DMS153 treated with DMSO at 0.1 percent for 48 hours (cell line): Measurements from ENCODE around the gene CENPO.

Source experiments
- DNase-seq: peaks from one replicate; lab custom pipeline; 2025; ENCODE audit not compliant: unreplicated experiment; lab: John Stamatoyannopoulos, UW

Gene CENPO

DNA sequence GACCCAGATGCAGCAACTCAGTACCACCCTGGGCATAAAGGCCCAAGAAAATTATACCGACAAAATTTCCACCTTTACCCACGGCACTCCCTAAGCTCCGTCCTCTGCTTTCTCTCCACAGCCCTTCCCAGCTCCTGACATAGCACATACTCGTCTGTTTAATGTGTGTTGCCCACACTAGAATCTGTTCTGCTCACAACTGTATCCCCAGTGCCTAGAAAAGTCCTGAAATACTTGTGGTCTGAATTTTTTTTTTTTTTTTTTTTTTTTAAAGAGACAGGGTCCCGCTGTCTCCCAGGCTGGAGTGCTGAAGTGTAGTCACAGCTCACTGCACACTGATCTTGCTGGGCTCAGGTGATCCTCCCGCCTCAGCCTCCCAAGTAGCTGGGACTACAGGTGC lies 64.5 kb downstream of the CENPO start:
- DNase-seq = no peak

GRCh38 chr2:24858996-24859395 lies 65.8 kb downstream of the CENPO start:
- no peak for DNase-seq

DNA sequence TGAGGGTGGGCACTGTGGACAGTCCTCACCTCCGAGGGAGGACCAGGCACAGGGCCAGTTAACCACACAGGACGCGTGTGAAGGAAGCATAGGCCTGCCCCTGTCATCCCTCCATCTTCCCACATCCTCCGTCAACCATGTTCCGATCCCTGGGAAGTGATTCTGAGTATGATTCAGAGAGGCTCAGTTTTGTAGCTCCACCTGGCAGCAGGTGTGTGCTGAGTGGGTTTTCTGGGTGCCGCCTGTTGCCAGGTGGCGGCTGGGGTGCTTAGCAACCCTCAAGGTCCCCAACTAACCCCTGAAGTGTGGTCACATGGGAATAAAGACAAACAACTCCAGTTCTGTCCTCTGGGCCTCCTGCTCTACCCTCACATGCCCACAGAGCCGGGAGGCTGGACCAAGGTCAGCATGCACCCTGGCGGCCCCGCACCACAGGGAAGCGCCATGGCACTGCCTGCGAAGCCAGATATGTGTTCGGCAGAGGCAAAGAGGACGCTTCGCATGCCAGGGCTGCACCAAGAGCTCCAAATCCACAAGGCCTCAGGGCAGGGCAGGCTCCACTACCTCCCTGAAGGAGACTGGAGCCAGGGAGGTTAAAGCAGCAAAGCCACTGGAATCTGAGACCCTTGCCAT lies 66.9 kb downstream of the CENPO start:
- no peak for DNase-seq

GRCh38 chr2:24860631-24861030 lies 67.4 kb downstream of the CENPO start:
- no peak for DNase-seq

DNA sequence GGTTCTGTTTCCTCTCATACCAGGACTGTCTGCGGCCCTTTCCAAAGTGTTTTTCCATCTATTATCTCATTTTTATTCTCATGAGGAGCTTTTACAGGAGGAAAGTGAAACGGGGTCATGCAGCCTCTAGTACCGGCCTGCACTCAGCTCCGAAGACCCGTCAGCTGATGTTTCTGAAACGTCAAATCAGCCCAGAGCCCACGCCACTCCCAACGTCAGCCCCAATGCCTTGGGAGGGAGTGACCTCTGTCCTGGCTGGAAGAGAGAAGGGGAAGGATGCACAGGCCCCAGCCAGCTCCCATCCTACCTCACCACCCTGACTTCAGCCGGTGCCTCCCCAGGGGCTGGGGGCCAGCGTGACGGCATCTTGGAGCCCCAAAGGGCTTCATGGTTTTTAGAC lies 68.3 kb downstream of the CENPO start:
- no peak for DNase-seq

DNA sequence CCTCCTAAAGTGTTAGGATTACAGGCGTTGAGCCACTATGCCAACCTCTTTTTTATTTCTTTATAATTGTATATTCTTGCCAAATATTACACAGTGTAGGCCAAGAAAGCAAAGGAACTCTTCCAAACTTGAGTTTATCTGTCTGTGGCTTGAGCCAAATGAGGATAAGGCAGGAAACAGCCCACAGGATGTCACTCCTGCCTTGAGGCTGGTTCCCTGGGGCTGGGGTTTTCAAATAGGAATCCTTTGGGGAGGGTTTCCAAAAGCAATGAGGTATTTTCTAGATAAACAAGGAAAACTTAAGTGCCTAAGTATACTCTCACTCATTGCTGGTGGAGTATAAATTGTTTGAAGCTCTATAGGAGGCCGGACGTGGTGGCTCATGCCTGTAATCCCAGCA lies 70.4 kb downstream of the CENPO start:
- DNase-seq = no peak

- DNase-seq = no peak
Observed at GRCh38 chr2:24866946-24867345, 73.7 kb downstream of the CENPO start.

DNA sequence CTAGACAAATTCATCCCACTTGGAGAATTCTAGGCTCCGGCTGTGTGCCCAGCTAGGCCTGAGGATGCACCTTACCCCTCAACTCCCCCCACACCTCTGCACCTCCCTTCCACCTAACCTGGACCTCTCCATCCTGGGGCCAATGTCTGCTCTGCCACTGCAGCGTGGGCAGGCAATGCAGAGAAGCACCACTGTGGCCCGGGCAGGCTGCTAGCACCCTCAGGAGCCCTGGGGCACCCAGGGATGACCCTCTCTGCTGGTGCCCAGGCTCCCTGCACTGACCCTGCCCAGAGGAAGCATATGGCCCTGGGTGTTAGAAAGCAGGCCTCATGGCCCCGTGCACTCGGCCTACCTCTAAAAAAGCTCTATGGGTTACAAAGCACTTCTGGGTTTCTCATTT lies 77.2 kb downstream of the CENPO start:
- no peak for DNase-seq

DNA sequence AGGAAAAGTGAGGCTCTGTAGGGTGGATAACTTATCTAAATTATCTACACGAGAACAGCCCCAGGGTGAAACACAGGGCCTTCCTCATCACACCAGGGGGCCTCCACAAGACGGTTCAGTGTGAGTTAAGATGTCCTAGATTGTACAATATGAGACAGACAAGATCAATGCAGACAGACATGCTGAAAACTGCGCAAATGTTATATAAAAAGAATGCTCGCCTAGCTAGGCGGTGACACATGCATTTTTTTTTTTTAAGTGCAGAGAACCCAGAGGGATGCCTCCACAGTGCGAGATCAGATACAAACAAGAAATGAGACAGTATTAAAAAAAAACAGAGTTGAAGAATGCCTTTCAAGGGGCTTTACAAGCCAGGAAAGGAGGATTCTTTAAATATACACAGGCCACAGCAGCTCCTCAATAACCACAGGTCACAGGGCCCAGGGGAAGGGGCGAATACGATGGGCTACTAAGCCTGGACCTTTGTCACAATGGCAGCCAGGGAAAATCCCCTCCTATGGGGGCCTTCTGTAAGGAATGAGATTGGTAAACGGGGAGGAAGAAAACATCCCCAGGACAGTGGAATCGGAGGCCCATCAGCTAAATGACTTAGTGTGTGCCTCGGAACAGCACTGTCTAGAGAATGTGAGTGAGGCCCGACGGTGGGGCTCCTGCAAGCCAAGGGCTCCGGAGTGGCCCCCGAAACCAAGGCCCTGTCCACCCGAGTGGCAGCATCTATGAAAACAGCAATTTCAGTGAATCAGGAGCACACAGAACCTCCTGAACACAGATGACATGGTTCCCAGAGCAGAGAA lies 77.9 kb downstream of the CENPO start:
- no peak for DNase-seq

GRCh38 chr2:24871852-24872333 lies 78.7 kb downstream of the CENPO start:
- DNase-seq = no peak
